MG63 (cell line): Measurements from ENCODE around the gene TBC1D16. TPM values are rescaled to one million over a fixed set of nuclear protein-coding genes. Genes with fewer than 3 reads are reported as not detected.

Source experiments
- DNase-seq: peaks from one replicate; pipeline ENCODE4 v3.0.0-alpha.2; 2020
- H3K27me3 ChIP-seq: fragments of 250-450 bp; sonication (Bioruptor Pico); 2 replicates; pipeline ENCODE4 v1.5.1; 2020; ENCODE audit warnings: mild to moderate bottlenecking, moderate library complexity
- H3K36me3 ChIP-seq: fragments of 250-450 bp; sonication (Bioruptor Pico); 2 replicates; pipeline ENCODE4 v1.5.1; 2020; ENCODE audit warnings: mild to moderate bottlenecking, moderate library complexity
- H3K4me3 ChIP-seq: fragments of 250-450 bp; sonication (Bioruptor Pico); 2 replicates; pipeline ENCODE4 v1.5.1; 2020; ENCODE audit warnings: mild to moderate bottlenecking, moderate library complexity
- H3K9me3 ChIP-seq: fragments of 250-450 bp; sonication (Bioruptor Pico); 2 replicates; pipeline ENCODE4 v1.5.1; 2020; ENCODE audit warnings: mild to moderate bottlenecking, moderate library complexity
- total RNA-seq: library from RNA; depleted of rRNA; stranded (reverse); fragments of >200 nt; shearing (Covaris generic); gene quantifications from 2 replicates; pipeline ENCODE4 v1.2.3, GENCODE V29; 2014; ENCODE audit warnings: low replicate concordance

TBC1D16 gene
- total RNA-seq, 1 experiment from 2014 or later: 15.0 TPM

DNA sequence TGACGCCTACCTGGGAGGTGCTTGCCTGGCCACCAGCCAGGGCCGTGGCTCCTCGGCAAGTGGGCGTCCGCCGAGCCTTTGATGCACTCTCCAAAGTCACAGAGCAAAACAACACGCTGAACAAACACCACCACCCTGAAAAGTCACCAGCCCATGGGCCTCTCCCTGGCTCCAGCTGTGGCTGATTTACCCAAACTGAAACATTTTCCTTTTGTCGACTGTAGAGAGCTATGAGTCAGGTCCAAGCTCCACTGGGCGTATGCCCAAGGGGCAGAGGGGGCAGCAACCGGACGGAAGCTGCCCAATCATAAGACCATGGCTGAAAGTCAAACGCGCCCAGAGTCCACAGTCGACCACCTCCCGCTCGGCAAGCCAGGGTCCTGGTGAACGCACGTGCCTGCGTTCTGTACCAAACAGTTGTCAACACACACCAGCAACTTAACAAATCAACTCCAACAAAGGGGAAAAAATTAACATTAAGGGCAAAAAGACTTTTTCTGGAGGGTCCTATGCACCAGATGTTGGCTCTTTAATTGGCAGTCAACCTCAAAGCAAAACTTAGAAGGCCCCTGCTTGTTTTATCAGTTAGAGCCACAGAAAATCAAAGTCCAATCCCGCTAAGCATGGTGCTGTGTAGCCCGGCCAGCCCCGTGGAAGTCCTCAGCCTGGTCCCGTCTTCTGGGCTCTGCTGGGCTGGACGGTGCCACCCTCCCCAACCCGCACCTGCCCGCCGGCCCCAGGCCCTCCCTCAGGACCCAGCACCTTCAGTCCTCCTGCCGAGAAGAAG is 47.3 kb downstream of the TBC1D16 start:
- peak overlapping the region; percentile 4; the same call in 1 of the 2 replicates for H3K4me3 ChIP-seq

DNA sequence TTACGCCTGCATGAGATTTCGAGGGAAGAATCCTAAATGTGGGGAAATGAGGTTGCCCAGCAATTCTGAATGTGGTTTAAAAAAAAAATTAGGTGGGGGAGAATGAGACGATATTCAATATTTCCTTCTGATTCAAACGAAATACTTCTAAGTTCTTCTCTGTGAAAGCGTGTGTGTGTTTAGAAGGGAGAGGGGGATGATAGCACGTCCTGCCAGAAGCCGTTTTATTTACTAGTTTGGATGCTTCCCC is 47.8 kb downstream of the TBC1D16 start:
- H3K36me3 ChIP-seq: no peaks in the 10 kb centered on the region
- no peak for DNase-seq
- no peaks in the 10 kb centered on the region for H3K9me3 ChIP-seq
- no peaks in the 10 kb centered on the region for H3K27me3 ChIP-seq
- H3K4me3 ChIP-seq: peak overlapping the region; percentile 4; the same call in 1 of the 2 replicates

More for the DNA sequence above, 47.3 kb downstream of the TBC1D16 start:
- H3K36me3 ChIP-seq: no peaks in the 10 kb centered on the region
- H3K27me3 ChIP-seq: no peaks in the 10 kb centered on the region
- H3K9me3 ChIP-seq: no peaks in the 10 kb centered on the region
- peak; percentile 92 for DNase-seq

DNA sequence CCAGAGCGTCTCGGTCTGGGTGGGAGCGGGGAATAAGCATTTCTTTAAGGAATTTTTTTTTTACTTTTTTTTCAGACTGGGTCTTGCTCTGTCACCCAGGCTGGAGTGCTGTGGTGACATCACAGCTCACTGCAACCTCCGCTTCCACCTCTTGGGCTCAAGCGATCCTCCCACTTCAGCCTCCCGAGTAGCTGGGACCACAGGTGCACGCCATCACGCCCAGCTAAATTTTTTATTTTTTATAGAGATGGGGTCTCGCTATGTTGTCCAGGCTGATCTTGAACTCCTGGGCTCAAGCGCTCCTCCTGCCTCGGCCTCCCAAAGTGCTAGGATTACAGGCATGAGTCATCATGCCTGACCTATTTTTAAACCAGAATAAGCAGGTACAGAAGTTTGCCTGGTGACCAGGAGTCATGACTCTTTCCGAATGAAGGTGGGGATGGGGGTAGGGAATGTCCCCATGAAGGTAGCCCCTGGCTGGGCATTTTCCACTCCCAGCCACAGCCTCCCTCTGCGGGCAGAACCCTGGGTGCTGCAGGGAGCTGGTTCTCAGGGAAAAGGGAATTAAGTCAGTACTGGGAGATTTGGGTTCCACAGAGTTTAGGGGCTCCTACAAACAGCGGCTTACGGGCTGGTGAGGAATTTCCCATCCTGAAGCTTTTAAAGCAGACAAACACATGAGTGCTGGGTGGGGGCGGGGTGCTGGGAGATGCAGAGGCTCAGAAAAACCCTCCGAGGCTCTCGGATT is 48.3 kb downstream of the TBC1D16 start:
- no peaks in the 10 kb centered on the region for H3K36me3 ChIP-seq
- H3K27me3 ChIP-seq: no peaks in the 10 kb centered on the region
- DNase-seq: no peak
- no peak overlapping the region for H3K4me3 ChIP-seq
- H3K9me3 ChIP-seq: no peaks in the 10 kb centered on the region

DNA sequence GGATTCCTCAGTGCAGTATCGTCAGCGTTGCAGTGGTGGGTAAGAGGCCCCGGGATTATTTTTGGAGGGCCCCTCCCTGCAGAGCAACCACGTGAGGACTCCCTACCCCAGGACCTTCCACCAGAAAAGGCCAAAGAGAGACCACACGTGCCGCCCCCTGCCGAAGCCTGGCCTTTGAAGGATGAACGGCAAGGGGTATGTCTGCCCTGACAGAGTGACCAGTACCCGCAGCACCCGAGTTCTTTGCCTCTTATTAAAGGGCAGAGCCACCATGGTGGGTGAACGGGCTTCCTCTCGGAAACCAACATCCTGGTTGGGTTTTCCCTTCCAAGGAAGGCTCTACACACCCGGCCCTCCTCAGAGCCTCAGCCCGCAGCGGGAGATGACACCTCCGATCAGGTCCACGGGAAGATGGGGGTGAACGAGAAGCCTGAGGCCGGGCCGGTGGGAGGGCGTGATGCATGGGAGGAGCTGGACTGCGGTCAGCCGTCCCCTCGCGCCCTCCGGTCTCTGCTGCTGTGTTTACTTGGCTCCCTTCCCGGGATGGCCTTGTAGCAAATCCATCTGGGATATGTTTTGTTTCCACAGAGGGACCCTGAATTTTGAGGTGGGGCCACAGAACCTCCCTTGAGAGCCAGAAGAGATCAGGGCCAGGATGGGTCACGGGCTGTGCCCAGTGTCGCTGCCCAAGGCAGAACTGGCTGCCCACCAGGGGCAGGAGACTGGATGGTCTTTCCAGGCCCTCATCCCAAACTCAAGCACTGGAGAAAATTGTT is 49.1 kb downstream of the TBC1D16 start:
- no peak for DNase-seq
- Histone ChIP-seq H3K4me3 (no peak overlapping the region), H3K9me3 (no peaks in the 10 kb centered on the region), H3K27me3 (no peaks in the 10 kb centered on the region), H3K36me3 (no peaks in the 10 kb centered on the region)

DNA sequence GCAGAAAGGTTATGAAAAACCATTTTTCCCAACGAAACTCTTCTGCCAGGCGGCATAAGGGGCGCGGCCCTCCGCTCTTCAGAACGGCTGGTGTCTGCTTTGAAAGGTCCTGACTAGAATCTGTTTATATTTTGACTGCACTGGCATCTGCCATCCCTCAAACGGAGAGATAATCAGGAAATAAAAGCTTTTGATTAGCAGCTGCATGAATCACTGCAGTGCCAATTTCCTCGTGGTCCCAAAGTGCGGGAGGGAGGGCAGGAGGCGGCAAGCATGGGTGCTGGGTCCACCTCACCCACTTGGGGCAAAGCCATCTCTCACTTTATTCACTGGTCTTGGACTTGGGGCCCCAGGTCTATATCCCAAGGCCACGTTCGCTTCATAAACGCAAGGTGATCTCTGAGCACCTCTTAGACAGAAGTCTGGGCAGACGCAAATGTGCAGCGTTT is 49.7 kb downstream of the TBC1D16 start:
- DNase-seq: no peak
- Histone ChIP-seq H3K27me3 (no peaks in the 10 kb centered on the region), H3K9me3 (no peaks in the 10 kb centered on the region), H3K36me3 (no peaks in the 10 kb centered on the region), H3K4me3 (no peak overlapping the region)

DNA sequence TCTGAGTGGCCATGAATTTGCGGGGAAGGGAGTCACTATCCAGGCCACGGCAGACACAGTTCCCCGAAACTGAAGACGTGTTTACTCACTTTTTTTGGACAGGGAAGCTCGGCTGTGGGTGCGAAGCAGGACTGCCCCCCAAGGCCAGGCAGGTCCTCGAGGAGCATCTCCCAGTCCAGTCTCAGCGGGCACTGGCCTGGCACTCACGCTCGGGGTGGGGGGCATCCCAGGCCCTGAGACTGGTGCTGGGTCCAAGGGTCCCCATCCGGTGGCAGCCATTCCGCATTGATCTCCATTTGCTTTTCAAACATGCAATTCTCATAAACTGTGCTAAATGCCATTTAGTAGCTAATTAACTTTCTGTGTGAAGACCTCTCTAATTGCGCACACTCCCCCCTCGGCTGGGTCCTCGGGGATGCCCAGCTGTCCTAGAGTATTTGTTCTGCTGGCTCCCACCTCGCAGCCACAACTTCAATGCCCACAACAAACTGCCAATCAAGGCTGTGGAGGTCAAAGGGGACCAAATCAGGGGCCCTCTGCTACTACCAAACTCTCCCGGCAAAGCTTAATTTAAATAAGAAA is 50.2 kb downstream of the TBC1D16 start:
- DNase-seq: no peak
- no peak overlapping the region for H3K4me3 ChIP-seq
- no peaks in the 10 kb centered on the region for H3K36me3 ChIP-seq
- no peaks in the 10 kb centered on the region for H3K27me3 ChIP-seq
- H3K9me3 ChIP-seq: no peaks in the 10 kb centered on the region

DNA sequence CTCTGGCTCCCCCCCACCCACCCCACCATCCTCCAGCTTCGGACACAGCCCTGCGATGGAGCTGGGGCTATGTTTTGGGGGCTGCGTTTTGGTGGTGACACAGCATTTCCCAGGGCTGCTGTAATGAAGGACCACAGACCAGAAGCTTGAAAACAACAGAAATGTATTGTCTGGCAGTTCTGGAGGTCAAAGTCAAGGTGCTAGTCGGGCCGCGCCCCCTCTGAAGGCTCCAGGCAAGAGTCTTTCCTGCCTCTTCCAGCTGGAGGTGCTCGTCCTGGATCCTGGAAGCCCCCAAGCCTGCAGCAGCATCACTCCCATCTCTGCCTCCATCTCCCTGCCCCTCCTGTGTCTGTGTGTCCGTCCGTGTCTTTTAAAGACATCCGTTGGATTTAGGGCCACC is 50.8 kb downstream of the TBC1D16 start:
- Histone ChIP-seq H3K9me3 (no peaks in the 10 kb centered on the region), H3K36me3 (no peaks in the 10 kb centered on the region), H3K4me3 (no peak overlapping the region), H3K27me3 (no peaks in the 10 kb centered on the region)
- DNase-seq: no peak

DNA sequence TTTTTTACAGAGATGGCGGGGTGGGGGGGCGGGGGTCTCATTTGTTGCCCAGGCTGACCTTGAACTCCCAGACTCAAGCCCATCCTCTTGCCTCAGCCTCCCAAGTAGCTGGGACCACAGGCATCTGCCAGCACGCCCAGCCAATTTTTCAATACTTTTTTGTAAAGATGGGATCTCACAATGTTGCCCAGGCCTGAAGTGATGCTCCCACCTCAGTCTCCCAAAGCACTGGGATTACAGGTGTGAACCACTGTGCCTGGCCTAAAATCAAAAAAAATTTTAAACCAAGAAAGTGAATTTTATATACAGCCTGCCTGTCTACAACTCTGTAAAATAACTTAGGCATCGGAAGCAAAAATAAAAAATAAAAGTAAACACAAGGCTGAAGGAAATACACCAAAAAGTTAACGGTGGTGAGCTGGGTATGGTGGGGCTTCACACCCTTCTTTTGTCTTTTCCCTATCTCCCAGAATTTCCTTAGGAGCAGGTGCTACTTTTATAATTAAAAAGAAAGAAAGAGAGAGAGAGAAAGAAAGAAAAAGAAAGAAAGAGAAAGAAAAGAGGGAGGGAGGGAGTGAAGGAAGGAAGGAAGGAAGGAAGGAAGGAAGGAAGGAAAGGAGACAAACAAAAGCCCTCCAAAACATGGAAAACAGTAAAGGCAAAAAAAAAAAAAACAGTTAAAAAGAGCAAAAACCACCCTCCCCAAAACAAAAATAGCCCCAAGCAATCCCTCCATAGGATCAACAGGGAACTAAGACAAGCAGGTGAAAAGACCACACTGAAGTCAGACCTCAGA is 51.4 kb downstream of the TBC1D16 start:
- H3K9me3 ChIP-seq: no peaks in the 10 kb centered on the region
- H3K4me3 ChIP-seq: no peak overlapping the region
- no peaks in the 10 kb centered on the region for H3K36me3 ChIP-seq
- DNase-seq: no peak
- no peaks in the 10 kb centered on the region for H3K27me3 ChIP-seq

DNA sequence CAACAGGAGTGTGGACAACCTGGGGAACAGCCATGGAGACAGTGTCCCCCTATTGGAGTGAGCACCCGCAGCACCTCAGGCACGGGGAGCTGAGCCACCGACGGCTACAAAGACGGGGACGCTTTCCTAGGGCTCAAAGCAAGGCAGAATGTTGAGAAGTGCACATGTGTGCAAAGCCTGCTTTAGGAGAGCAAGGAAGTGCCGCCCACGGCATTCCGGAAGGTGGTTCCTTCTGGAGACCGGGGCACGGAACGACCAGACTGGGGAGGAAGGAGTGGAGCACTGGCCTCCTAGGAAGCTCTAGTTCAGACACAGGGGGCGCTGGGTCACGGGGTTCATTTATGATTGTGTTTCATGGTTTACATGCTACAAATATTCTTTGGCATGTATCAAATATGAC is 52.2 kb downstream of the TBC1D16 start:
- Histone ChIP-seq H3K36me3 (no peaks in the 10 kb centered on the region), H3K27me3 (no peaks in the 10 kb centered on the region), H3K9me3 (no peaks in the 10 kb centered on the region), H3K4me3 (no peak overlapping the region)
- DNase-seq: no peak

DNA sequence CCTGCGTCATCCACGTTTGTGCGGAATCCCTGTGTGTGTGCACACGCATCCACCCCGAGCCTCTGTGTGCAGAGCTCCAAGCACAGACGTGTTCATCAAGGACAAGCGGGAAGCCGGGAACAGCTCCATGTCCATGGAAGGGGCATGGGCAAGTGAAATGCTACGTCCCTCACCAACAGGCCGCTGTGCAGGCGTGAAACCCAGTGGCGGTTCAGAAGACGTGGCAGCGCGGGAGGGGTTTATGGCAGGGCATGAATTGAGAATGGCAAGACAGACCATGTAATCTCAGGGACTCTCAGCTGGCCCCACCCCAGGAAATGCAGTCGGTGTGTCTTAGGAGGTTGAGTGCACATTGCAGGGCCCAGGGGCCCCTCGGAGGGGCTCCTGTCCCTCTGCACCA is 52.7 kb downstream of the TBC1D16 start:
- DNase-seq: no peak
- Histone ChIP-seq H3K27me3 (no peaks in the 10 kb centered on the region), H3K36me3 (no peaks in the 10 kb centered on the region), H3K9me3 (no peaks in the 10 kb centered on the region), H3K4me3 (no peak overlapping the region)

DNA sequence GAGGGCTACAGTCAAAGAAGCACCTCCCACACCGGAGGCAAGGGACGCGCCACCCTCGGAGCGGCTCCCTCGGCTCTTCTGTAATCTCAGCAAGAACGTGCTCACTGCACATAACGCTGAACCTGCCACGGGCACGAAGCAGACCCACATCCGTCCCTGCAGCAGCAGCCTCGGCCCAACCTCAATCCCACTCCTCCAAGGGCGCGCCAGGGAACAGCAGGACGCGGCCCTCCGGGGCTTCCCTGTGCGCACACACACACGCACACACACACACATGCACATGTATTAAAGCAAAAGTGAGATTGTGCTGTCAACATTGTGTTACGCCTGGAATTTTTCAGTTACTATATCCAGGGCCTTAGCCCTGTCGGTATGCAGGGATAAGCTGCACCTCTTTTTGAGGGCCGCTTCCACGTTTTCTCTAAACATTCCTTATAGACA is 54.0 kb downstream of the TBC1D16 start:
- H3K4me3 ChIP-seq: no peak overlapping the region
- H3K9me3 ChIP-seq: no peaks in the 10 kb centered on the region
- H3K27me3 ChIP-seq: no peaks in the 10 kb centered on the region
- no peak for DNase-seq
- no peaks in the 10 kb centered on the region for H3K36me3 ChIP-seq

DNA sequence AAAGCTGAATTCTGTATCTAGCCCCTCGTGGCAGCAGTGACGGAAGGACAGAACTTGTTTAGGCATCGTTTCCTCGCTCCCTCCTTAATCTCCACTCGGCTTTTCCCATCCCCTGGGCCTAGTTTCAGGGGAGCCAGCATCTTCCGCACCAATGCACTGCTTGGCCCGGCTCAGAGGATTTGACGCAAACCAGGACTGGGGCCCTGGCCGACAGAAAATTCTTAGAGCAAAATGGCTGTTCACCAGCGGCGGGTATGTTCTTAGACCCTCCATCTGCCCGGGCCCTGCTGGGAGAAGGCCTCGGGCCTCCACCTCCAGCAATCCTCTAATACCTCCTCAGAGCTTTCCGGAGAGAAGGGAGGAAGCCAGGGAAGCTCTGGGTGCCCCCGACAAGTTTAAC is 54.6 kb downstream of the TBC1D16 start:
- H3K4me3 ChIP-seq: no peak overlapping the region
- H3K9me3 ChIP-seq: no peaks in the 10 kb centered on the region
- DNase-seq: no peak
- no peaks in the 10 kb centered on the region for H3K27me3 ChIP-seq
- H3K36me3 ChIP-seq: no peaks in the 10 kb centered on the region

DNA sequence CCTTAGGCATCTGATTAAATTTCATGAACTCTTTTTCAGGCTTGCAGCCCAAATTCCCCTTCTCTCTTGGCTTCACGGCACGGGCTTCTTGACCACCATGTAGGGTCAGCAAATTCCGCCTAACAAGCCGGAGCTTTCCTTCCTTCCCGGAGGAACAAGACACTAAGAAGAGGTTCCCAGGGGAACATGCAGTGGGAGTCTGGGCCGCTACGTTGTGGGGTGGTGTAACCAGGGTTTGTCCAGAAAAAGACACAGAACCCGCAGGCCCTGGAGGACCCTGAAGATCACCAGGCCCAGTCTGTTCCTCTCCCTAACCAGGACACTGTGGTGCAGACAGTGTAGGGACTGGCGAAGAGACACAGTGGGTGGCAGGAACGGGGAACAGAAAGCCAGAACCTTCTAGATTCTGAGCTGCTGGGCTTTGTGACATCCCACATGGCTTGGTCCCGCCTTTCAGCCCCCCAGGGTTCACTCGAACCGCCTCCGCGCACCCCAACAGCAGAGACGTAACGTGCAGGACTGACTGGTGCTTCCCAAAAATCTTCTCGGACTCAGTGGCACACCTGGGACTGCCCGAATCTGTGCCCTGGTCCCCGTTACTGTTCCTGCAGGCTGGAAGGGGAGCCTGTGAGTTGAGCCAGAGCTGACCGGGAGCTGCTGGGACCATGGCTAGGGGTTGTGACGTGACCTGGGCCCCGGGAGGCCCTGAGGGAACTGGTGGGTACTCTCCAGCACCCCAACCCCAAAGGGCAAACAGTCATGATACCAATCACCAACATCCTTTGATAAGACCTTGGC is 55.2 kb downstream of the TBC1D16 start:
- Histone ChIP-seq H3K27me3 (no peaks in the 10 kb centered on the region), H3K4me3 (no peak overlapping the region), H3K36me3 (no peaks in the 10 kb centered on the region), H3K9me3 (no peaks in the 10 kb centered on the region)
- DNase-seq: no peak

DNA sequence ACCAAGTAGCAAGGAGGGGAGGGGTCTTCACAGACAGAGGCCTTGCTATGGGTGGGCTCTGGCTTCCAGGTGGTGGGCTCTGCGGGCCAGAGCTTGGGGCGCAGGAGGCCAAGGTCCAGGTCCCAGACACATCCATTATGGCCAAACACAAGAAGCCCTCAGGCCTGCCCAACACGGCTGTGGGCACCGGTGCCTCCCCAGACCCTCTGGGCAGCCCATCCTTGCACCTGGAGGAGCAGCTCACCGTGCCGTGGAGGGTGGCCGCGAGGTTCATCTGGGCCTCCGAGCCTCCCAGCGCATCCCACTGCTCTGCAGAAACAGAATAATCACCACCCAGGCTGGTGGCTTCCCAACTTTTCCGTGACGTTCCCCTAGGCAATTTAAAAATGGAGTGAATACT is 55.9 kb downstream of the TBC1D16 start:
- Histone ChIP-seq H3K9me3 (no peaks in the 10 kb centered on the region), H3K36me3 (no peaks in the 10 kb centered on the region), H3K4me3 (no peak overlapping the region), H3K27me3 (no peaks in the 10 kb centered on the region)
- no peak for DNase-seq

DNA sequence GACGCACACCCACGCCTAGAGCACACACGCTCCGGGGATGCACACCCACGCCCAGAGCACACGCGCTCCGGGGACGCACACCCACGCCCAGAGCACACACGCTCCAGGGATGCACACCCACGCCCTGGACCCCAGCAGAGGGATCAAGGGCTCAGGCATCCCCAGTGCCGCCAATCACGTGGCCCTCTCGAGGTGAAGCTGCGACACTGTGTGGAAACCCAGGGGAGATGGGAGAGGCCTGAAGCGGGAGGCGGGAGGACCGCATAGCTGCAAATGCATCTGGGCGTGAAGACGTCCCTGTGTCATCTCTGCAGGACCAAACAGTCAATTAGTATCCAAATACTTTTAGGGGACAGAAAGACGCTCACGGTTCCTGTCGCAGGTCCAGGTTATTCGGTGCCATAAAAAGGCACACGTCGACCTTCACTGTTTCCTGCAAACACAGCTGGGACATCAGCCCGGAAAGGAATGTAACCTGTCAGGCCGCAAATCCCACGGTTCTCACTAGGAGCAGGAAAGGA is 56.4 kb downstream of the TBC1D16 start:
- H3K36me3 ChIP-seq: no peaks in the 10 kb centered on the region
- DNase-seq: no peak
- H3K27me3 ChIP-seq: no peaks in the 10 kb centered on the region
- no peaks in the 10 kb centered on the region for H3K9me3 ChIP-seq
- H3K4me3 ChIP-seq: no peak overlapping the region

DNA sequence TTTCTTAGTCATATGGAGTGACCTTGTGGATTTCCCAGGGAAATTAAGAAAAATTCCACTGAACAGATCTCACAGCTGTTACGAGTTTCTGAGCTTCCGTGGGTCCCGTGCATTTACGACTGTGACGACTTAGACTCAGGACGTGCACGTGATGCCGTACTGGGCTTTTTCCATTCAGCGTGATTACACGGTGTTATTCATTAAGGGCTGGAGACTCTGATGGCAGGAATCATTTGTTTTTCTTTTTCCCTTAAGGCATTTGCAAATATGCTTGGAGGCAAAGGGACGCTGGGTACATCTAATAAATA is 57.2 kb downstream of the TBC1D16 start:
- no peak for DNase-seq
- no peak overlapping the region for H3K4me3 ChIP-seq
- H3K36me3 ChIP-seq: no peaks in the 10 kb centered on the region
- H3K27me3 ChIP-seq: no peaks in the 10 kb centered on the region
- H3K9me3 ChIP-seq: no peaks in the 10 kb centered on the region
